ENCODE measurements around the gene TOMM22. TPM values are rescaled to one million over a fixed set of nuclear protein-coding genes. Genes with fewer than 3 reads are reported as not detected.

TOMM22 gene
- polyA plus RNA-seq, 2 of the 4 experiments (the other 2 are of a cell fraction): 63.2 to 68.4 TPM

GRCh38 chr22:38721551-38721950, 39.8 kb downstream of the TOMM22 start:
- ChIA-PET POLR2A (no interaction called here), CTCF (interaction anchor here (1.3 to 7.4 kb wide), 3 partner anchors 10 to 45 kb away, joined by 3 to 69 read pairs (median 4); no protein-coding TSS in a partner anchor)
- FAIRE-seq: no peak
- Histone ChIP-seq H3K27ac (no peak overlapping the region), H3K4me3 (no peak overlapping the region), H3K9me3 (no peaks in the 10 kb centered on the region), H3K4me2 (no peak overlapping the region), H3K4me1 (peaks cover 15% of the 10 kb centered on the region)
- no peak for TF ChIP-seq POLR2AphosphoS2 (conservative IDR thresholded peaks at IDR 0.05; ENCODE audit: low read length)
- TF ChIP-seq PBX3 (IDR thresholded peaks at IDR 0.05): no peak
- TF ChIP-seq MAZ (IDR thresholded peaks at IDR 0.05; ENCODE audit: borderline replicate concordance, low read depth, low read length): no peak
- TF ChIP-seq JUN (IDR thresholded peaks at IDR 0.05): no peak
- TF ChIP-seq POLR2A (IDR thresholded peaks at IDR 0.05; ENCODE audit: low read length): no peak
- TF ChIP-seq ESRRA (IDR thresholded peaks at IDR 0.05; ENCODE audit: borderline replicate concordance, low read length): no peak
- no peak for TF ChIP-seq REST (IDR thresholded peaks at IDR 0.05)
- TF ChIP-seq BCL3 (IDR thresholded peaks at IDR 0.05): no peak
- TF ChIP-seq USF2 (IDR thresholded peaks at IDR 0.05): no peak
- TF ChIP-seq HOXA7 (CRISPR knock-in tag; IDR thresholded peaks at IDR 0.05): no peak
- no peak for TF ChIP-seq PHF8 (IDR thresholded peaks at IDR 0.05; ENCODE audit: borderline replicate concordance, low read depth)
- no peak for TF ChIP-seq ZFP36 (IDR thresholded peaks at IDR 0.05; ENCODE audit: borderline replicate concordance, partially characterized antibody)
- no peak for ATAC-seq
- WGBS (ENCODE audit: missing lambda C conversion rate): 88% methylated on average over 7 of the region's 7 CpGs
- no peak for DNase-seq (ENCODE audit: low read depth in 1 of 2, low spot score in 1 of 2)

GRCh38 chr22:38724176-38724575, 42.4 kb downstream of the TOMM22 start:
- ChIA-PET POLR2A (no interaction called here), CTCF (interaction anchor here (0.6 to 7.4 kb wide), 12 partner anchors 9 to 672 kb away, joined by 3 to 69 read pairs (median 5); partner anchors contain the start of genes GTPBP1 and TOMM22)
- no peak overlapping the region for H3K4me3 ChIP-seq
- peaks cover 2% of the 10 kb centered on the region; the same call in 2 of the 3 replicates for H3K4me1 ChIP-seq
- no peak for ATAC-seq
- 93% methylated on average over 5 of the region's 7 CpGs for WGBS (ENCODE audit: missing lambda C conversion rate)
- H3K27ac ChIP-seq: no peak overlapping the region
- TF ChIP-seq ESRRA (IDR thresholded peaks at IDR 0.05; ENCODE audit: borderline replicate concordance, low read length) (no peak), RCOR1 (IDR thresholded peaks at IDR 0.05; ENCODE audit: low read depth, low read length) (no peak), ZSCAN20 (CRISPR knock-in tag; IDR thresholded peaks at IDR 0.05) (no peak), HMGXB4 (CRISPR knock-in tag; IDR thresholded peaks at IDR 0.05; ENCODE audit: borderline replicate concordance) (no peak), HOXB13 (CRISPR knock-in tag; IDR thresholded peaks at IDR 0.05; ENCODE audit: low read depth) (no peak), REST (IDR thresholded peaks at IDR 0.05) (no peak), PBX3 (IDR thresholded peaks at IDR 0.05) (no peak), KDM5A (IDR thresholded peaks at IDR 0.05) (no peak), PHF8 (IDR thresholded peaks at IDR 0.05; ENCODE audit: borderline replicate concordance, low read depth) (no peak), ZNF302 (CRISPR knock-in tag; IDR thresholded peaks at IDR 0.05) (no peak), MAFK (IDR thresholded peaks at IDR 0.05; ENCODE audit: partially characterized antibody) (no peak), ZC3H11A (IDR thresholded peaks at IDR 0.05) (no peak), SMC3 (IDR thresholded peaks at IDR 0.05) (no peak), TP53 (CRISPR knock-in tag; IDR thresholded peaks at IDR 0.05) (no peak)
- FAIRE-seq: no peak
- no peak for DNase-seq (ENCODE audit: low read depth in 1 of 2, low spot score in 1 of 2)
- no peaks in the 10 kb centered on the region for H3K9me3 ChIP-seq
- no peak overlapping the region for H3K4me2 ChIP-seq

Data from A549 (cell line).